ENCODE measurements around the gene PCNX2. TPM values are rescaled to one million over a fixed set of nuclear protein-coding genes. Genes with fewer than 3 reads are reported as not detected.

PCNX2 gene
- total and polyA plus RNA-seq, 2 of the 8 experiments (the other 6 are each of a cell fraction or from before 2014, with no cell fraction given) = 46.1 to 57.6 TPM

GRCh38 chr1:233299450-233299849 is 3.9 kb upstream of the PCNX2 start:
- Histone ChIP-seq H3K4me2 (ENCODE audit: insufficient read depth in 1 of 2, low read depth in 2 of 2, low read length in 2 of 2) (no peak overlapping the region), H4K91ac (replicated peaks; ENCODE audit: insufficient read length, low read length) (no peak overlapping the region), H3K4me1 (replicated peaks in 1 of 4; ENCODE audit: control insufficient read depth in 3 of 4, insufficient read depth in 4 of 4, low read length in 3 of 4) (peaks cover 0 to 6% (median 2%) of the 10 kb centered on the region in 4 experiments; a peak in 6 of 7 replicates), H2BK5ac (ENCODE audit: low read depth, low read length) (no peak overlapping the region), H2BK15ac (ENCODE audit: low read length) (0 out of 2 replicates have a peak overlapping the region, but pooled peaks have one; percentile 8), H3K36me3 (ENCODE audit: control insufficient read depth in 2 of 4, insufficient read depth in 4 of 4, low read length in 3 of 4) (no peaks in the 10 kb centered on the region), H3K4me3 (ENCODE audit: extremely low read depth in 1 of 4, insufficient read depth in 2 of 4, low read depth in 3 of 4, low read length in 4 of 4) (no peak overlapping the region), H3K18ac (ENCODE audit: extremely low read depth, low read length) (no peak overlapping the region), H3K79me1 (ENCODE audit: low read depth, low read length) (no peaks in the 10 kb centered on the region), H3K27ac (ENCODE audit: low read depth, low read length) (no peak overlapping the region), H3K9me3 (ENCODE audit: insufficient read depth in 2 of 2, low read depth in 1 of 2, low read length in 1 of 2) (0 out of 4 replicates have a peak, but pooled peaks cover 0 to 3% of the 10 kb centered on the region in 2 experiments), H3K9ac (replicated peaks in 1 of 4; ENCODE audit: extremely low read depth in 1 of 4, low read depth in 3 of 4, low read length in 3 of 4) (no peak overlapping the region), H2BK20ac (ENCODE audit: low read length) (no peak overlapping the region), H3K79me2 (ENCODE audit: control insufficient read depth in 1 of 2, insufficient read depth in 2 of 2, low read length in 2 of 2) (peaks cover 7 to 21% of the 10 kb centered on the region in 2 experiments), H4K20me1 (replicated peaks in 1 of 2; ENCODE audit: control insufficient read depth in 1 of 2, insufficient read depth in 2 of 2, low read length in 2 of 2) (no peaks in the 10 kb centered on the region), H2BK12ac (ENCODE audit: low read depth, low read length) (no peak overlapping the region), H3K23me2 (ENCODE audit: low read depth, low read length) (no peaks in the 10 kb centered on the region), H3K27me3 (replicated peaks in 1 of 4; ENCODE audit: control insufficient read depth in 3 of 4, extremely low read depth in 1 of 4, insufficient read depth in 3 of 4, low read length in 3 of 4) (no peaks in the 10 kb centered on the region), H3K14ac (ENCODE audit: insufficient read length) (no peak overlapping the region), H2BK120ac (replicated peaks; ENCODE audit: low read depth, low read length) (no peak overlapping the region), H2AK5ac (ENCODE audit: low read depth, low read length) (no peak overlapping the region), H3K23ac (ENCODE audit: insufficient read length) (no peak overlapping the region), H2AFZ (ENCODE audit: low read length) (no peak overlapping the region), H4K5ac (ENCODE audit: insufficient read length, low read depth, low read length) (no peak overlapping the region), H4K8ac (ENCODE audit: extremely low read depth, insufficient read depth, low read length) (no peak overlapping the region), H3K56ac (replicated peaks; ENCODE audit: insufficient read length, low read depth, low read length) (no peak overlapping the region), H3K4ac (replicated peaks; ENCODE audit: insufficient read length, low read depth, low read length) (no peak overlapping the region)
- TF ChIP-seq CTCF (IDR thresholded peaks at IDR 0.05; ENCODE audit: control extremely low read depth in 1 of 3, insufficient read depth in 1 of 3, low read depth in 1 of 3, low read length in 3 of 3) = peak in 2 of 3 experiments; percentile 8 to 21; a peak in 2 of 4 replicates
- no peak for TF ChIP-seq SAP30 (IDR thresholded peaks at IDR 0.05; ENCODE audit: insufficient read depth, insufficient replicate concordance, low read length)
- TF ChIP-seq RAD21 (IDR thresholded peaks at IDR 0.05 in 1 of 2, conservative IDR thresholded peaks at IDR 0.05 in 1 of 2; ENCODE audit: low read depth in 2 of 2, low read length in 2 of 2) = peak in 1 of 2 experiments; percentile 21; a peak in 1 of 4 replicates
- FAIRE-seq (no peak), DNase-seq (ENCODE audit: low read depth in 1 of 2, low spot score in 2 of 2) (no peak)
- CTCF ChIA-PET (ENCODE audit: partially characterized antibody) = interaction anchor here (1.3 kb wide), 1 partner anchor 17 kb away, joined by 4 read pairs; no protein-coding TSS in a partner anchor
- POLR2A ChIA-PET (ENCODE audit: partially characterized antibody) = no interaction called here
- WGBS, 2 experiments (ENCODE audit: extremely low coverage in 1 of 2, insufficient coverage in 1 of 2, insufficient read length in 1 of 2, insufficient replicate concordance in 2 of 2, low coverage in 1 of 2, low lambda C conversion rate in 2 of 2, missing lambda C conversion rate in 1 of 2) = 74% methylated on average over 5 of the region's 5 CpGs; no CpG with 5 or more reads in 1 of the 2 experiments
